Measurements from ENCODE around the gene PRDM8. TPM values are rescaled to one million over a fixed set of nuclear protein-coding genes. Genes with fewer than 3 reads are reported as not detected.

The PRDM8 gene
- total and polyA plus RNA-seq, 2 experiments from 2014 or later: 0.65 to 1.8 TPM

DNA sequence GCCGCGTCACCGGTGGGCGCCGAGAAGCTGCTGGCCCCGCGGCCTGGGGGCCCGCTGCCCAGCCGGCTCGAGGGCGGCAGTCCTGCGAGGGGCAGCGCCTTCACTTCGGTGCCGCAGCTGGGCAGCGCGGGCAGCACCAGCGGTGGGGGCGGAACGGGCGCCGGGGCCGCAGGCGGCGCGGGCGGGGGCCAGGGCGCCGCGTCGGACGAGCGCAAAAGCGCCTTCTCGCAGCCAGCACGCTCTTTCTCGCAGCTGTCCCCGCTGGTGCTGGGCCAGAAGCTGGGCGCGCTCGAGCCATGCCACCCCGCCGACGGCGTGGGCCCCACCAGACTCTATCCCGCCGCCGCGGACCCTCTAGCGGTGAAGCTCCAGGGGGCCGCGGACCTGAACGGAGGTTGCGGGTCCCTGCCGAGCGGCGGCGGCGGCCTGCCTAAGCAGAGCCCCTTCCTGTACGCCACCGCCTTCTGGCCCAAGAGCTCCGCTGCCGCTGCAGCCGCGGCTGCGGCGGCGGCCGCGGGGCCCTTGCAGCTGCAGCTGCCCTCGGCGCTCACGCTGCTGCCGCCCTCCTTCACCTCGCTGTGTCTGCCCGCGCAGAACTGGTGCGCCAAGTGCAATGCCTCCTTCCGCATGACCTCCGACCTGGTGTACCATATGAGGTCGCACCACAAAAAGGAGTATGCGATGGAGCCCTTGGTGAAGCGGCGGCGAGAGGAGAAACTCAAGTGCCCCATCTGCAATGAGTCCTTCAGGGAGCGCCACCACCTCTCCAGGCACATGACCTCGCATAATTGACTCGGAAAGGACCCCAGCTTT lies 5.6 kb downstream of the PRDM8 start:
- no peaks in the 10 kb centered on the region for H3K9me3 ChIP-seq (ENCODE audit: low read depth)
- H3K79me2 ChIP-seq: no peaks in the 10 kb centered on the region
- peak; percentile 38 for DNase-seq (ENCODE audit: low spot score)
- H3K27ac ChIP-seq: no peak overlapping the region
- H3K4me2 ChIP-seq: peak overlapping the region; percentile 96
- TF ChIP-seq EZH2 (IDR thresholded peaks at IDR 0.05; ENCODE audit: borderline replicate concordance) (peak; percentile 85), EZH2phosphoT487 (IDR thresholded peaks at IDR 0.05; ENCODE audit: low read depth, severe bottlenecking, unreplicated experiment) (peak; percentile 58)
- TF ChIP-seq, protein P1, sequence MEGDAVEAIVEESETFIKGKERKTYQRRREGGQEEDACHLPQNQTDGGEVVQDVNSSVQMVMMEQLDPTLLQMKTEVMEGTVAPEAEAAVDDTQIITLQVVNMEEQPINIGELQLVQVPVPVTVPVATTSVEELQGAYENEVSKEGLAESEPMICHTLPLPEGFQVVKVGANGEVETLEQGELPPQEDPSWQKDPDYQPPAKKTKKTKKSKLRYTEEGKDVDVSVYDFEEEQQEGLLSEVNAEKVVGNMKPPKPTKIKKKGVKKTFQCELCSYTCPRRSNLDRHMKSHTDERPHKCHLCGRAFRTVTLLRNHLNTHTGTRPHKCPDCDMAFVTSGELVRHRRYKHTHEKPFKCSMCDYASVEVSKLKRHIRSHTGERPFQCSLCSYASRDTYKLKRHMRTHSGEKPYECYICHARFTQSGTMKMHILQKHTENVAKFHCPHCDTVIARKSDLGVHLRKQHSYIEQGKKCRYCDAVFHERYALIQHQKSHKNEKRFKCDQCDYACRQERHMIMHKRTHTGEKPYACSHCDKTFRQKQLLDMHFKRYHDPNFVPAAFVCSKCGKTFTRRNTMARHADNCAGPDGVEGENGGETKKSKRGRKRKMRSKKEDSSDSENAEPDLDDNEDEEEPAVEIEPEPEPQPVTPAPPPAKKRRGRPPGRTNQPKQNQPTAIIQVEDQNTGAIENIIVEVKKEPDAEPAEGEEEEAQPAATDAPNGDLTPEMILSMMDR (IDR thresholded peaks at IDR 0.05; ENCODE audit: poor library complexity): no peak
- no peaks in the 10 kb centered on the region for H3K36me3 ChIP-seq (replicated peaks; ENCODE audit: insufficient read depth, low read depth)
- H3K27me3 ChIP-seq: peaks cover 96% of the 10 kb centered on the region
- peak overlapping the region; percentile 96 for H2AFZ ChIP-seq
- peak overlapping the region; percentile 54 for H3K4me3 ChIP-seq
- H4K20me1 ChIP-seq (ENCODE audit: insufficient read depth, poor library complexity, severe bottlenecking): no peaks in the 10 kb centered on the region
- WGBS (ENCODE audit: low lambda C conversion rate, missing lambda C conversion rate): 3% methylated on average over 60 of the region's 88 CpGs
- H3K4me1 ChIP-seq (ENCODE audit: insufficient read depth): peaks cover 9% of the 10 kb centered on the region
- H3K9me2 ChIP-seq (replicated peaks; ENCODE audit: insufficient read depth): no peaks in the 10 kb centered on the region

DNA sequence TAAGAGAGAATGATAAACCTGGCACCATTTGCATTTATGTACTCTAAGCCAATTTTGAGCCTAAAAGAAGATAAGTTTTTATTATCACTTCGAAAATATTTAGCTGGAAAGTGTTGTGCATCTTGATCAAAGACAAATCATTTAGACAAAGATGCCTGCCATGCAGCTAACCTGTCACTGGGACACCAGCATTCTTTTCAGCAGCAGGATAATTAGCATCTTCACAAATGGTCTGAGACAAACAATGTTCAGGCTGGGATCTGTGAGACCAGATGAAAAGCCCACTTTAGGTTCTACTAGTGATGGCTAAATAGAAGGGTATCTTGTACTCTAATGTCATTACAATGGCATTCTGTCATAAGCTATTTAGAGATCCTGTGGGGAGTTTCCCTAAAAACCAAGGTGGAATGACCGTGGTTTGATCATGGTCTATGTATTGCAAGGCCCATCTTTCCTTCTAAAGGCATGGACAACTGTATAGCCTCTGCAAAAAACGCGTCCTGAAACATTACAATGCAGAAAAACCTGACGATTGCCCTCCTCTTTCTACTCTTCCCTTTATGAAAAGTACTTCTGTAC lies 7.2 kb downstream of the PRDM8 start:
- WGBS (ENCODE audit: low lambda C conversion rate, missing lambda C conversion rate): 72% methylated on average over 5 of the region's 5 CpGs
- Histone ChIP-seq H3K4me1 (ENCODE audit: insufficient read depth) (peaks cover 7% of the 10 kb centered on the region), H2AFZ (no peak overlapping the region), H3K9me2 (replicated peaks; ENCODE audit: insufficient read depth) (no peaks in the 10 kb centered on the region), H3K27ac (no peak overlapping the region), H3K4me3 (no peak overlapping the region), H3K4me2 (no peak overlapping the region), H3K9me3 (ENCODE audit: low read depth) (no peaks in the 10 kb centered on the region), H4K20me1 (ENCODE audit: insufficient read depth, poor library complexity, severe bottlenecking) (no peaks in the 10 kb centered on the region), H3K36me3 (replicated peaks; ENCODE audit: insufficient read depth, low read depth) (no peaks in the 10 kb centered on the region), H3K79me2 (no peaks in the 10 kb centered on the region), H3K27me3 (peaks cover 94% of the 10 kb centered on the region)
- DNase-seq (ENCODE audit: low spot score): no peak
- TF ChIP-seq EZH2 (IDR thresholded peaks at IDR 0.05; ENCODE audit: borderline replicate concordance) (no peak), EZH2phosphoT487 (IDR thresholded peaks at IDR 0.05; ENCODE audit: low read depth, severe bottlenecking, unreplicated experiment) (no peak)
- TF ChIP-seq, protein P1 (IDR thresholded peaks at IDR 0.05; ENCODE audit: poor library complexity): no peak

DNA sequence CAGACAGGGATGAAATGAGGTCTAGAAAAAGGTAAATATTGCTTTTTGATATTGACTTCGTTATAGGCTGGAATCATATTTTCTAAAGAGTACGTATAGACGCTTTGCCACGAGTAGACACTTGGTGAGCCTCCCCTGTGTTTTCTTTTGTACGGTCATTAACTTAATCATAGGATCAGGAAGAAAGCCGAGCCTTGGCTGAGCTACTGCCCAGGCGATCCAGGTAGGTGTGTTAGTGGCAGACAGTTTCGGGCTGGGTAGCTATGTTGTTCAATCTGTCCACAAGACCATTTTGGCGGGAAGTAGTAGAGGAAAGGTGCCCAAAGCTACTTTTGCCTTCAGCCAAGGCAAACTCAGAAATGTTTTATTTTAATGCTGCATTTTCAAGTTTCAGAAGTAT lies 8.8 kb downstream of the PRDM8 start:
- H3K9me2 ChIP-seq (replicated peaks; ENCODE audit: insufficient read depth): no peaks in the 10 kb centered on the region
- no peak overlapping the region for H2AFZ ChIP-seq
- no peak for DNase-seq (ENCODE audit: low spot score)
- TF ChIP-seq, protein P1 (IDR thresholded peaks at IDR 0.05; ENCODE audit: poor library complexity): no peak
- TF ChIP-seq EZH2 (IDR thresholded peaks at IDR 0.05; ENCODE audit: borderline replicate concordance) (no peak), EZH2phosphoT487 (IDR thresholded peaks at IDR 0.05; ENCODE audit: low read depth, severe bottlenecking, unreplicated experiment) (no peak)
- H3K27ac ChIP-seq: no peak overlapping the region
- WGBS (ENCODE audit: low lambda C conversion rate, missing lambda C conversion rate): 92% methylated on average over 9 of the region's 9 CpGs
- no peaks in the 10 kb centered on the region for H3K9me3 ChIP-seq (ENCODE audit: low read depth)
- peaks cover 7% of the 10 kb centered on the region for H3K4me1 ChIP-seq (ENCODE audit: insufficient read depth)
- H3K36me3 ChIP-seq (replicated peaks; ENCODE audit: insufficient read depth, low read depth): no peaks in the 10 kb centered on the region
- H4K20me1 ChIP-seq (ENCODE audit: insufficient read depth, poor library complexity, severe bottlenecking): no peaks in the 10 kb centered on the region
- no peak overlapping the region for H3K4me2 ChIP-seq
- peaks cover 92% of the 10 kb centered on the region for H3K27me3 ChIP-seq
- H3K4me3 ChIP-seq: no peak overlapping the region
- H3K79me2 ChIP-seq: no peaks in the 10 kb centered on the region

Data from hepatocyte (in vitro differentiated cells).